Suprapubic skin (tissue), 4 donors: ENCODE measurements around the gene RTN4IP1. TPM values are rescaled to one million over a fixed set of nuclear protein-coding genes. Genes with fewer than 3 reads are reported as not detected.
"Not testable (repeated sequence)": the region's sequence is repeated elsewhere in the genome, so short reads cannot be mapped to it uniquely, and the experiment has no call there.

Experiments
- DNase-seq, 2 donors: peaks; one replicate each; pipeline ENCODE4 v3.0.0-alpha.2; 2019; ENCODE audit warnings: low spot score in 2 of 2
- H3K27ac ChIP-seq: fragments of 200-600 bp; sonication (generic); one replicate; pipeline ENCODE4 v1.5.1; 2019
- H3K27me3 ChIP-seq: fragments of 200-600 bp; sonication (generic); one replicate; pipeline ENCODE4 v1.5.1; 2019
- H3K36me3 ChIP-seq: fragments of 200-600 bp; sonication (generic); one replicate; pipeline ENCODE4 v1.5.1; 2019
- H3K4me1 ChIP-seq: fragments of 200-600 bp; sonication (generic); one replicate; pipeline ENCODE4 v1.5.1; 2019
- H3K4me3 ChIP-seq: fragments of 200-600 bp; sonication (generic); one replicate; pipeline ENCODE4 v1.5.1; 2019; ENCODE audit warnings: mild to moderate bottlenecking
- H3K9me3 ChIP-seq: fragments of 200-600 bp; sonication (generic); one replicate; pipeline ENCODE4 v1.5.1; 2019
- EP300 ChIP-seq: sonication (generic); formaldehyde crosslinking; IDR thresholded peaks from one replicate; pipeline ENCODE4 v1.6.1; 2017; ENCODE audit warnings: antibody characterized with exemption
- POLR2A ChIP-seq, 2 donors: fragments of 450-650 bp; IDR thresholded peaks; one replicate each; pipeline ENCODE4 v1.6.1; 2017; ENCODE audit warnings: antibody characterized with exemption in 2 of 2, mild to moderate bottlenecking in 2 of 2, moderate library complexity in 2 of 2
- POLR2AphosphoS5 ChIP-seq, 3 donors: sonication (generic); formaldehyde crosslinking; IDR thresholded peaks; one replicate each; pipeline ENCODE4 v1.6.1; 2017; ENCODE audit warnings: antibody characterized with exemption in 3 of 3
- WGBS: methylation state at CpG from one replicate; pipeline ENCODE4 v1.1.5; 2018; 5-methylcytosine and 5-hydroxymethylcytosine counted together
- total RNA-seq, 4 donors: library from RNA; depleted of rRNA; stranded (reverse); fragments of >200 nt; gene quantifications; one replicate each; pipeline ENCODE4 v1.1.0, GENCODE V29; 2016
- TF ChIP-seq, protein P1 (sequence below), 2 donors: fragments of 200-600 bp in 1 of 2; fragments of 450-650 bp in 1 of 2; sonication (generic) in 1 of 2; IDR thresholded peaks; one replicate each; pipeline ENCODE4 v1.5.1; 2016 to 2019; ENCODE audit warnings: antibody characterized with exemption in 2 of 2, mild to moderate bottlenecking in 1 of 2, moderate library complexity in 1 of 2

RTN4IP1 gene
- total RNA-seq, 4 donors from 2014 or later: 1.8 to 5.3 (median 3.3) TPM

DNA sequence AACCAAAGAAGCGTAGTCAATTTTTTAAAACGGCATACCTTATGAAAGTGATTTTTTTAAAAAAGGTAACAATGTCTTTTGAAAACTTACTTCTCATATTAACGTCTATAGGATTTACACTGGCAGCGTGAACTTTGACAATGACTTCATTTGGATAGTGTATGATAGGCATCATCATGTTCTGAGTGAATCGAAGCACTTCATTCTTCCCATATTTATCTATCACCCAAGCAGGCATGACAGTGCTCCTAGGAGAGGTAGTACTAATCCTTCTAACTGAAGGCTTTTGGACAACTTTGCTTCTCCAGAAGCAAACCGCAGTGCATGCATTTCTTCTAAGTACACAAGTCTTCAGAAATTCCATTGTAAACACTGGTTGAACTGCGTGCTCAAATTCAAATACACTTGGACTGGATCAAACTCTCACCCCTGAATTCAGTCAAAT, 618 bp downstream of the RTN4IP1 start:
- Histone ChIP-seq H3K4me1 (peaks cover 15% of the 10 kb centered on the region), H3K9me3 (no peaks in the 10 kb centered on the region), H3K27me3 (no peaks in the 10 kb centered on the region), H3K36me3 (no peaks in the 10 kb centered on the region), H3K4me3 (peak overlapping the region; percentile 78), H3K27ac (peak overlapping the region; percentile 71)
- TF ChIP-seq, protein P1, sequence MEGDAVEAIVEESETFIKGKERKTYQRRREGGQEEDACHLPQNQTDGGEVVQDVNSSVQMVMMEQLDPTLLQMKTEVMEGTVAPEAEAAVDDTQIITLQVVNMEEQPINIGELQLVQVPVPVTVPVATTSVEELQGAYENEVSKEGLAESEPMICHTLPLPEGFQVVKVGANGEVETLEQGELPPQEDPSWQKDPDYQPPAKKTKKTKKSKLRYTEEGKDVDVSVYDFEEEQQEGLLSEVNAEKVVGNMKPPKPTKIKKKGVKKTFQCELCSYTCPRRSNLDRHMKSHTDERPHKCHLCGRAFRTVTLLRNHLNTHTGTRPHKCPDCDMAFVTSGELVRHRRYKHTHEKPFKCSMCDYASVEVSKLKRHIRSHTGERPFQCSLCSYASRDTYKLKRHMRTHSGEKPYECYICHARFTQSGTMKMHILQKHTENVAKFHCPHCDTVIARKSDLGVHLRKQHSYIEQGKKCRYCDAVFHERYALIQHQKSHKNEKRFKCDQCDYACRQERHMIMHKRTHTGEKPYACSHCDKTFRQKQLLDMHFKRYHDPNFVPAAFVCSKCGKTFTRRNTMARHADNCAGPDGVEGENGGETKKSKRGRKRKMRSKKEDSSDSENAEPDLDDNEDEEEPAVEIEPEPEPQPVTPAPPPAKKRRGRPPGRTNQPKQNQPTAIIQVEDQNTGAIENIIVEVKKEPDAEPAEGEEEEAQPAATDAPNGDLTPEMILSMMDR (IDR thresholded peaks at IDR 0.05): no peak
- TF ChIP-seq POLR2A (IDR thresholded peaks at IDR 0.05): no peak
- no peak for TF ChIP-seq EP300
- TF ChIP-seq POLR2AphosphoS5 (IDR thresholded peaks at IDR 0.05): no peak
- WGBS: 28% methylated on average over 7 of the region's 7 CpGs
- no peak for DNase-seq

DNA sequence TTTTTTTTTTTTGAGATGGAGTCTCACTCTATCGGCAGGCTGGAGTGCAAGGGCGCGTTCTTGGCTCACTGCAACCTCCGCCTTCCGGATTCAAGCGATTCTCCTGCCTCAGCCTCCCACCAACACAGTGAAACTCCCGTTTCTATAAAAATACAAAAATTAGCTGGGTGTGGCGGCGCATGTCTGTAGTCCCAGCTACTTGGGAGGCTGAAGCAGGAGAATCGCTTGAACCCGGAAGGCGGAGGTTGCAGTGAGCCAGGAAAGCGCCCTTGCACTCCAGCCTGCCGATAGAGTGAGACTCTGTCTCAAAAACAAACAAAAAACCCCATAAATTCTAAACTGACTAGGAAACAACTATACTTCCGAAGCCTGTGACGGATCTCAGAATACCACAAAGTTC, 1.5 kb downstream of the RTN4IP1 start:
- not testable (repeated sequence) for DNase-seq, H3K27me3 ChIP-seq, H3K36me3 ChIP-seq, H3K4me3 ChIP-seq, H3K27ac ChIP-seq, H3K9me3 ChIP-seq
- 91% methylated on average over 16 of the region's 16 CpGs for WGBS
- H3K4me1 ChIP-seq: peaks cover 15% of the 10 kb centered on the region

DNA sequence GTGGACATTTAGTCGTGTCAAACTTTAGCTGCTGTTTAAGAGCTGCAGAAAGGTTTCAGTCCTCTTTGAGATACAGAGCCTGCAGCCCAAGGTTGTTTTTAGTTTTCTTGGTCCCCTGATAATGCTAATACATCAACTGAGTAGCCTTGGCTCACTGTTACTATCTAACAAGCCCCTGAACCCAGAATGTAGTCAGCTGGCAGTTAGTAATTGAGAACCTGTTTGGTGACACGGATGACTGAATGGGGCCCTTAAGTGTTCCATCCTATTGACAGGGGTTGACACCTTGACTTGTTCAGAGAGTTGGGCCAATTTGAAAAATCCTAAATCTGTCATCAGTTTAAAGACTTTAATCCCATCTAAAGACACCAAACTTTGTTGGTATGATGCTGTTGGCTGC, 2.8 kb downstream of the RTN4IP1 start:
- Histone ChIP-seq H3K9me3 (no peaks in the 10 kb centered on the region), H3K4me3 (no peak overlapping the region), H3K27me3 (no peaks in the 10 kb centered on the region), H3K4me1 (peaks cover 15% of the 10 kb centered on the region), H3K36me3 (no peaks in the 10 kb centered on the region), H3K27ac (no peak overlapping the region)
- no peak for DNase-seq
- WGBS: 45% methylated on average over 2 of the region's 2 CpGs
- no peak for TF ChIP-seq POLR2A (IDR thresholded peaks at IDR 0.05)
- no peak for TF ChIP-seq POLR2AphosphoS5 (IDR thresholded peaks at IDR 0.05)
- TF ChIP-seq, protein P1 (IDR thresholded peaks at IDR 0.05): no peak
- TF ChIP-seq EP300: no peak

DNA sequence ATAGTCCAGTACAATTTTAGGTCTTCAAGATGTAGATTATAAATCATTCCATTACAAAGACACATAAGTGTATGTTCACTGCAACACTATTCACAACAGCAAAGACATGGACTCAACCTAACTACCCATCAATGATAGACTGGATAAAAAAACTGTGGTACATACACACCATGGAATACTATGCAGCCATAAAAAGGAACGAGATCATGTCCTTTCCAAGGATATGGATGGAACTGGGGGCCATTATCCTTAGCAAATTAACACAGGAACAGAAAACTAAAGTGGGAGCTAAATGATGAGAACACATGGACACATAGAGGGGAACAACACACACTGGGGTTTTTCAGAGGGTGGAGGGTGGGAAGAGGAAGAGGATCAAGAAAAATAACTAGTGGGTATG, 6.3 kb downstream of the RTN4IP1 start:
- no peak for DNase-seq
- Histone ChIP-seq H3K4me1 (no peaks in the 10 kb centered on the region), H3K4me3 (no peak overlapping the region), H3K9me3 (no peaks in the 10 kb centered on the region), H3K27me3 (no peaks in the 10 kb centered on the region), H3K36me3 (no peaks in the 10 kb centered on the region), H3K27ac (no peak overlapping the region)
- whole genome bisulfite sequencing: 88% methylated on average over 1 of the region's 1 CpG
- TF ChIP-seq, protein P1 (IDR thresholded peaks at IDR 0.05): no peak
- TF ChIP-seq POLR2AphosphoS5 (IDR thresholded peaks at IDR 0.05): no peak
- TF ChIP-seq POLR2A (IDR thresholded peaks at IDR 0.05): no peak
- TF ChIP-seq EP300: no peak

DNA sequence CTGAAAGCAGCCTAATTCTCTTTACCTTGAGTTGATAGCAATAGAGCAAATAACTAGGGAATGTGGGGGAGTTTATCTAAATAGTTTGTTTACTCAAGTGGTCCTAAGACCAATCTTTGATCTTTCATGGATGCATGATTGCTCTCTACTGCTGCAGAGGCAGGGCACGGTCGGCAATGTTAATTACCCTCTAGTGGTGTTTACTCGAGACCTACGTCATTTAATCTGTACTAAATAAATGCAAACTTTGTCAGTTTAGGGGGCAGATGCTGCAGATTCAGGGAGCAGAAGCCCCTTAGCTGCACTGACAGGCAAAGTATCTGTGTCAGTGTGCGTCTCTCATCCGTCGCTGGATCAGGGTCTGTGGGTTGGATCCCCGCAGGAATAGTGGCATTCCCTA, 6.9 kb downstream of the RTN4IP1 start:
- no peak overlapping the region for H3K4me3 ChIP-seq
- WGBS: 95% methylated on average over 8 of the region's 8 CpGs

More for the DNA sequence above, 6.9 kb downstream of the RTN4IP1 start:
- DNase-seq: no peak
- no peaks in the 10 kb centered on the region for H3K36me3 ChIP-seq
- no peaks in the 10 kb centered on the region for H3K27me3 ChIP-seq
- H3K27ac ChIP-seq: no peak overlapping the region
- H3K4me1 ChIP-seq: no peaks in the 10 kb centered on the region
- TF ChIP-seq POLR2A (IDR thresholded peaks at IDR 0.05) (no peak), EP300 (no peak), POLR2AphosphoS5 (IDR thresholded peaks at IDR 0.05) (no peak)
- TF ChIP-seq, protein P1 (IDR thresholded peaks at IDR 0.05): no peak
- no peaks in the 10 kb centered on the region for H3K9me3 ChIP-seq
